T-helper 17 cell (primary cell): ENCODE results near the gene KRT36. TPM values are rescaled to one million over a fixed set of nuclear protein-coding genes. Genes with fewer than 3 reads are reported as not detected.

Experiments
- ATAC-seq: fragments of 150-1000 bp; cut with Tn5 transposase; 2 replicates; pipeline ENCODE4 v1.10.0; 2021; ENCODE audit warnings: mild to moderate bottlenecking, moderate library complexity
- DNase-seq, 3 donors: peaks; one replicate each; pipeline versions ENCODE4 v3.0.0 to v3.0.0-alpha.2; 2020 to 2021
- H3K9me3 ChIP-seq: one replicate; pipeline ENCODE4 v1.7.0; 2013; ENCODE audit warnings: low read length, mild to moderate bottlenecking; ENCODE audit not compliant: control insufficient read depth, poor library complexity, severe bottlenecking
- H3K27ac Mint-ChIP-seq: one replicate; pipeline ENCODE4 v1.8.0; 2022; ENCODE audit warnings: mild to moderate bottlenecking, moderate library complexity, mixed read lengths
- H3K27me3 Mint-ChIP-seq: one replicate; pipeline ENCODE4 v1.8.0; 2022; ENCODE audit warnings: mixed read lengths
- H3K36me3 Mint-ChIP-seq: one replicate; pipeline ENCODE4 v1.8.0; 2022; ENCODE audit warnings: low read depth, mixed read lengths
- H3K4me1 Mint-ChIP-seq: one replicate; pipeline ENCODE4 v1.8.0; 2022; ENCODE audit warnings: mild to moderate bottlenecking, mixed read lengths
- H3K4me3 Mint-ChIP-seq: one replicate; pipeline ENCODE4 v1.8.0; 2022; ENCODE audit warnings: mild to moderate bottlenecking, moderate library complexity, mixed read lengths
- total RNA-seq, 4 donors: library from RNA in 2 of 4; stranded (reverse) in 2 of 4; gene quantifications; one replicate each; pipeline ENCODE4 v1.2.3 and lab custom pipeline; 2022 to 2026

Gene KRT36
- total RNA-seq (not detected), total RNA-seq (lab: John Stamatoyannopoulos, UW) (0 reads per million in 2 donors)

DNA sequence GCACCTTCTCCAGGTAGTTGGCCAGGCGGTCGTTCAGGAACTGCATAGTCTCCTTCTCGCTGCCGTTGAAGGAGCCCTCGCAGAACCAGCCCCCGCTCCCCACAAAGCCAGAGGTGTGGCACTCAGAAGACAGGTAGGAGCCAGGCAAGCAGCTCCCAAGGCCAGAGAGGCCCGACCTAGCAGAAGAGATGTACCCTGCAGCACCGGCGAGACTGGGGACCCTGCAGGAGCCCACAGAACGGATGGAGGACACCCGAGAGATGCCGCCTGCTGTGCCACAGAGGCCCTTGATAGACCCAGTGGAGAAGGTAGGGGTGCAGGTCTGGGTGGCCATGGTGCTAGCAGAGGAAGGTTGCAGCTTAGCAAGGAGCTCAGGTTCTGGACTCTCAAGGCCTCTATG lies at the start of gene KRT36:
Gene KRT36 (minus strand): TSS at position 380 of the 400 bp plus-strand sequence. CDS start 46 bp downstream, at position 334.
- DNase-seq (no peak), ATAC-seq (no peak)
- Mint-ChIP-seq H3K4me1 (peaks cover 20% of the 10 kb centered on the region), H3K27me3 (peaks cover 9% of the 10 kb centered on the region), H3K27ac (peak within 1 kb of the TSS; percentile 59), H3K4me3 (peak within 1 kb of the TSS; percentile 41), H3K36me3 (no peaks in the 10 kb centered on the region)
- H3K9me3 ChIP-seq: no peaks in the 10 kb centered on the region

DNA sequence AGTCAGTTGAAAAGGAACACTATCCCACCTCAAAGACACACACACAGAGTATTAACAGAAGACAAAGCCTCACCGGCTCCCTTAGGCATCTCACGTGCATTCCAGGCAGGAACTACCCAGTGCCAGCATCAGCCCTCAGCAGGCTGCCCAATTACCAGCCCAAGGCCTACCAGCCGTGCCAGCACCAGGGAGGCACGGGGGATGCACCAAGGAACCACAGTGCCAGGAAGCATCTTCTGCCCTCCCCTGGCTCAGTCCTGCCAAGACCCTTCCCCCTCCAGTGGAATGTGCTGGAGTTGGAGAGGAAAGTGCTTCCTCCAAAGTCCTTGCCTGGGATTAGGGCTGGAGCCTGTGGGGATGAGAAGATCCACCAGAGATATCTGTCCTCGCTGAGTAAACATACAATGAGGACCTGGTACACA lies 49.4 kb upstream of the KRT36 start:
- Mint-ChIP-seq H3K4me3 (no peak overlapping the region), H3K27ac (no peak overlapping the region), H3K27me3 (peaks cover 33% of the 10 kb centered on the region), H3K4me1 (peaks cover 4% of the 10 kb centered on the region), H3K36me3 (no peaks in the 10 kb centered on the region)
- ATAC-seq (no peak), DNase-seq (no peak)
- no peaks in the 10 kb centered on the region for H3K9me3 ChIP-seq

DNA sequence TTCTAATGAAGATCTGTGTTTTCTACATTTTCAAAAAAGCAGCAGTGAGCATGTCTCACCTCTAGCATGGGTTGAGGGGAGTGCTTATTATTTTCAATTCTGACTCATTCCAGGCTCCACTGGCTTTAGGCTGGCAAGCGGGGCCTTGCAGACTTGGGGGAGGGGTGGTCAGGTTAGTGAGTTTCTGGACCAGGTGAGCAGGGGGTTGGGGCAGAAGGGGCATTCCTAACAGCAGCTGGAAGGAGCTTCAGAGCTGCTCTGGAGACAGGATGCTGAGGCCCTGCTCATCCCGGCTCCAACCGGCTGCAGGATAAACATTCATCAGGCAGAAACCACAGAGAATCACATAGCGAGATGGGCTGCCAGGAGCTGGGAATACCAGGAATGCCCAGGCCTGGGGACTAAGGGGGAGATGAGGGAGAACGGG lies 48.9 kb upstream of the KRT36 start:
- DNase-seq (no peak), ATAC-seq (no peak)
- H3K27ac Mint-ChIP-seq: no peak overlapping the region
- H3K27me3 Mint-ChIP-seq: peaks cover 33% of the 10 kb centered on the region
- H3K9me3 ChIP-seq: no peaks in the 10 kb centered on the region
- H3K4me1 Mint-ChIP-seq: peaks cover 4% of the 10 kb centered on the region
- H3K36me3 Mint-ChIP-seq: no peaks in the 10 kb centered on the region
- no peak overlapping the region for H3K4me3 Mint-ChIP-seq

DNA sequence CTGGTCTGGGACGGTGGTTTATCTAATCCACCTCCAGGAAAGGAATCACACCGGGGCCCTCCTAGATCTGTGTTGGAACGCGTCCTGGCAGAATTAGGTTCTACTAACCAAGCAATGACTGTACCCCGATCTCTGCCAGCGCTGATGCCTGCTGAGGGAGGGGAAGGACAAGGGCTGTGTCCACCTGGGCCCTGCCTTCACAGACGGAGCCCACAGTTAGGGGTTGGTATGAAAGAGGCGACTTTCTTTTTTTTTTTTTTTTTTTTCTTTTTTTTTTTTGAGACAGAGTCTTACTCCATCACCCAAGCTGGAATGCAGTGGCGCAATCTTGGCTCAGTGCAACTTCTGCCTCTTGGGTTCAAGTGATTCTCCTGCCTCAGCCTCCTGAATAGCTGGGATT lies 48.3 kb upstream of the KRT36 start:
- no peak overlapping the region for H3K27ac Mint-ChIP-seq
- H3K27me3 Mint-ChIP-seq: peaks cover 34% of the 10 kb centered on the region
- no peak for DNase-seq
- H3K36me3 Mint-ChIP-seq: no peaks in the 10 kb centered on the region
- ATAC-seq: no peak
- no peaks in the 10 kb centered on the region for H3K9me3 ChIP-seq
- no peak overlapping the region for H3K4me3 Mint-ChIP-seq
- peaks cover 4% of the 10 kb centered on the region for H3K4me1 Mint-ChIP-seq

DNA sequence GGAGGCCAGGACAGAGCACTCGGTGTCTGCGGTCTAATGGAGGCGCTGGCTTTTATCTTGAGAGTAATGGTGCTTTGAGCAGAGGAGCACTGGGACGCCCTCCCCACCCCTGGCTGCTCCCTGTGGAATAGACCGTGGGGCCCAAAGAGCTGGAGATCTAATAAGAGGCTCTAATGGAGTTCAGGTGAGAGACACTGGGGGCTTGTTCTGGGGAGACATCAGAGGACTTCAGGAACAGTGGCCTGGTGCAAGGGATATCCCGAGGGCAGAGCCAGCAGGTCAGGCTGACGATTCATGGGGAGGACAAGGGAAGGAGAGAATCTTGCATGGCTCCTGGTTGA lies 47.9 kb upstream of the KRT36 start:
- peaks cover 38% of the 10 kb centered on the region for H3K27me3 Mint-ChIP-seq
- H3K36me3 Mint-ChIP-seq: no peaks in the 10 kb centered on the region
- peaks cover 4% of the 10 kb centered on the region for H3K4me1 Mint-ChIP-seq
- no peak for DNase-seq
- no peak overlapping the region for H3K27ac Mint-ChIP-seq
- peaks cover under 1% of the 10 kb centered on the region for H3K9me3 ChIP-seq
- no peak for ATAC-seq
- no peak overlapping the region for H3K4me3 Mint-ChIP-seq

DNA sequence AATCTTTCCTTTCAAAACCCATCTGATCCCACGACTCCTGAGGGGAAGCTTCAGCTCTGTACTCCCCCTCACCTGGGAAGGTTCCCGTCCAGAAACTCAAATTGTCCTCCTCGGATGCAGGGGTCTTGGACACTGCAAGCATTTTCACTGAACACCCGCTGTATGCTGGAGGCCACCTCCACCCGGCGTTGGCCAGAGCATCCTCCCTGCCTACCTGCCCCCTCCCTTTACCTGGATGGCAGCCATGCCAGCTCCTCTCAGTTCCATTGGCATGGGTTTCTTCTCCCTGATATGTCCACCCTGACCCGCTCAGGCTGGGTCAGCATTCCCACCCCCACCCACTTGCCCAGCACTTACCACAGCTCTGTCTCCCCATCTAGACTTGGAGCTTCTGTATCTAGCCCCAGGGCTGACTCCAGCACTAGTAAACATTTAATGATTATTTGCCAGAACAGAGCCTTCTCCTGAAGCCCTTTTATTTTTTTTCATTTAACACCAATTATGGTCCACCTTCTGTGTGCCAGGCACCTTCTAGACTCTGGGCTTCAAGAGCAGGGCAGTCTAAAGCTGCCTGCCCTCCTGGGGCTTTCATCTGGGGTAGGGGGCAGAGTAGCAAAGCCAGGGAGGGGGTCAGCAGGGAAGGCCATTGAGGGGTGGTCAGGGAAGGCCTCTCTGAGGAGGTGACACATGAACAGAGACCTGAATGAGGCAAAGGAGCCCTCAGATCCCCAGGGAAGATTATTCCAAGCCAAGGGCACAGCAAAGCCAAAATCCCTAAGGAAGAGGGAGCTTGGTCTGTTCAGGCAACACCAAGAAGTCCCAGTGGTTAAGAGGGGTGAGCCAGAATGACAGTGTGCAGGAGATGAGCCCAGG lies 47.3 kb upstream of the KRT36 start:
- H3K27ac Mint-ChIP-seq: no peak overlapping the region
- H3K36me3 Mint-ChIP-seq: no peaks in the 10 kb centered on the region

DNA sequence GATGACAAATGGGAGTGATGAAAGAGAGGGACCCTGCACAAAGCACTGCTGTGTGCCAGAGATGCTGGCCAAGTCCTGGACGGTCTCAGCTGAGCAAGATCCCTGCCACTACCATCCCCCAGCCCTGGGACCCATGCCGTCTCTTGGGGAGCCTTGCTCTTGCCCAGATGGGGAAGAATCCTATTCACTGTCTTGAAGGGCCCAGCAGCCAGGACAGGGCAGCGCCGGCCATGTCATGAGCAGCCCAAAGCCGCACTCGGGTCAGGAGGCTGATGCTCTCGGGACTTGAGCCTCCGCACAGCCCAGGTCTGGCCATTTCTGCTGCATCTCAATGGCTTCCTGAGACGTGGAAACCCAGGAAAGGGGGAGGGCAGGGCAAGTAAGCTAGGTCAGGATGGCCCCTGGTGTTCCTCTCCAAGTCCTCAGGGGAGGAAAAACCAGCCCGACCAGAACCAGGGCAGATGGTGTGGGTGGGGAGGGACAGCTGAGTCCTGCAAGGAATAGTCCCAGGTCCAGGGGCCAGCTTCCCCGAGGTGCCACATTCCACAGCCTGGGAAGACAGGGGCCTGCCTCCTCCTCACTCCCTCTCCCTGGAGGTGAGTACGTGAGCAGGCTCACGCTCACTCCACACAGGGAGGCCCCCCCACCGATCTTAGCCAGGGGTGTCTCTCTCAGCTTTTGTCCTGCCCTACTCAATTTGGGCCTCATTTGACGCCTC lies 46.2 kb upstream of the KRT36 start:
- Mint-ChIP-seq H3K27ac (no peak overlapping the region), H3K4me1 (peaks cover 4% of the 10 kb centered on the region), H3K27me3 (peaks cover 54% of the 10 kb centered on the region), H3K36me3 (no peaks in the 10 kb centered on the region), H3K4me3 (no peak overlapping the region)
- H3K9me3 ChIP-seq: peaks cover 3% of the 10 kb centered on the region
- ATAC-seq (no peak), DNase-seq (no peak)

More for the DNA sequence above, 47.3 kb upstream of the KRT36 start:
- peaks cover 3% of the 10 kb centered on the region for H3K9me3 ChIP-seq
- Mint-ChIP-seq H3K27me3 (peaks cover 44% of the 10 kb centered on the region), H3K4me3 (no peak overlapping the region), H3K4me1 (peaks cover 4% of the 10 kb centered on the region)
- ATAC-seq (no peak), DNase-seq (no peak)

DNA sequence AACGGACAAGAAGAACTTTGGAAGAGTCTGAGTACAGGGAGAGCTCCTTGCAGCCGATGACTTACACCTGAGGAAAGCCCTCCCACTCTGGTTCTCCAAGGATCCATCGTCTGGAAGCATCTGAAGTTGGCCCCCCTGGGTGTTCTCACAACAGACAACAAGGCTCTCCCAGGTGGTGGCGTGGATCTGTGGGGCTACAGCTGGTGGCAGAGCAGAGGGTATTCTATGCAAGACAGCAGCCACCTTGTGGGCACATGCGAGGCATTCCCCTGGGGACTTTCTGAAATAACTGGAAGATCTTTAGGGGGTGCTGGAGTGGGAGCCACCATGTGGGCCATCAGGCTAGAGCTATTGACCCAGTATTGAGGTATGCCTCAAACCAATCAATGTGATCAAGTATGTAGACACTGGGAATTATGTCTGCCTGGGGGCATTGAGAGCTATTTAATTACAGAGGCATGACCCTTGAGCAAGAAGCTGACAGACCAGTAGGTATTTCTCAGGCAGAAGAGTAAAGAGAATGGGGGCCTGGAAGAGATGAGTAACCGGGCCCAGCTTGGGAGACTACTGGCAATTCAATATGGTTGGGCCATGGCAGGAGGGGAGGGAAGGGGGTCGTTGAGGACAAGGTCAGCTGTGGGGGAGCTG lies 45.3 kb upstream of the KRT36 start:
- Mint-ChIP-seq H3K27ac (no peak overlapping the region), H3K4me3 (no peak overlapping the region), H3K27me3 (peaks cover 63% of the 10 kb centered on the region), H3K4me1 (peaks cover 4% of the 10 kb centered on the region), H3K36me3 (no peaks in the 10 kb centered on the region)
- peaks cover 3% of the 10 kb centered on the region for H3K9me3 ChIP-seq
- ATAC-seq (no peak), DNase-seq (no peak)

DNA sequence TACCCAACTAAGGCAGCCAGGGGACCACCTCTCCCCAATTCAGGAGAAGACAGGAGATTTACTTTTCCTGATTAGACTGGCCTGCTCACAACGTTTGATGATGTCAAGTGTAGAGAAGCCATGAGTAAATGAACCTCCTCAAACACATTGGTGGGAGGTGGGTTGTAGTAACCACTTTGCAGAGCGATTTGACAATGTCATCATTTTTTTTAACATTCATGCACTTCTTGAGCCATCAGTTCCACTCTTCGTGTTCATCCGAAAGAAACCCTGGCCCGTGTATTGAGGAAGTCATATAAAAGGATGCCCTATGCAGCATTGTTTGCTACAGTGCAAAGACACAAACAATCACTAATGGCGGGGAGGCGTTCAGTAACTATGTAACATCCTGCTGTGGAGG lies 43.9 kb upstream of the KRT36 start:
- Mint-ChIP-seq H3K4me1 (peaks cover 7% of the 10 kb centered on the region), H3K27me3 (peaks cover 74% of the 10 kb centered on the region), H3K4me3 (no peak overlapping the region), H3K27ac (no peak overlapping the region), H3K36me3 (no peaks in the 10 kb centered on the region)
- H3K9me3 ChIP-seq: peaks cover 3% of the 10 kb centered on the region
- no peak for ATAC-seq
- DNase-seq: no peak

DNA sequence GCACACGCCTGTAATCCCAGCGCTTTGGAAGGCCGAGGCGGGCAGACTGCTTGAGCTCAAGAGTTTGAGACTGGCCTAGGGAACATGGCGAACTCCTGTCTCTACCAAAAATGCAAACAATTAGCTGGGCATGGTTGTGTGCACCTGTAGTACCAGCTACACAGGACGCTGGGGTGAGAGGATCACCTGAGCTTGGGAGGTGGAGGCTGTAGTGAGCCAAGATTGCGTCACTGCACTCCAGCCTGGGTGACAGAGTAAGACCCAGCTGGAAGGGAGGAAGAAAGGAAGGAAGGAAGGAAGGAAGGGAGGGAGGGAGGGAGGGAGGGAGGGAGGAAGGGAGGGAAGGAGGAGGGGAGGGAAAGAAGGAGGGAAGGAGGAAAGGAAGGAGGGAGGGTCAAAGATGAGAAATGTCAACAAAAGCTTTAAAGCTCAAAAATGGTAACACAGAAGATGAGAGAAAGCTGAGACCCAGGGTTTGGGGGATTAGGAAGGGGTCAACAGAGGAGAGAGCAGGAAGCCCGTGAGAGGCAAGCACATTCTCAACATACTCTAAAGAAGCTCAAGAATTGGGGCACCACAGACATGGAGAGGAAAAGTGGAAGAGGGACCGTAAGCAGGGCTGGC lies 43.3 kb upstream of the KRT36 start:
- Mint-ChIP-seq H3K27ac (no peak overlapping the region), H3K27me3 (peaks cover 76% of the 10 kb centered on the region), H3K4me1 (peaks cover 7% of the 10 kb centered on the region), H3K36me3 (peaks cover 2% of the 10 kb centered on the region), H3K4me3 (no peak overlapping the region)
- no peak for DNase-seq
- no peak for ATAC-seq
- peaks cover 3% of the 10 kb centered on the region for H3K9me3 ChIP-seq

DNA sequence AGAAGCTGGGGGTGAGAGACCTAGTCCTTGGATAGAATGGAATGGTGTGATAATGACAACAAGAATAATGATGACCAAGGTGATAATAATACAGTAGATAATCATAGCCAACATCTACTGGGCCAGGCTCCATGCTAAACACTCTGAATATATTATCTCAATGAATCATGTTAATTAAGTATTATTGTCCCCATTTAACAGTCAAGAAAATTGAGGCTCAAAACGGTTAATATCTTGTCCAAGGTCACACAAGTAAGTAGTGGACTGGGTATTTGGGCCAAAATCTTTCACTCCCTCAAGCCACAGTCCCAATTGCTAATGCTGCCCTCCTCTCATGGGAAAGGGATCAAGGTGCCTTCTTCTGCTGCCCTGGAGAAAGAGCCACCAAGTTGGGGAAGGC lies 42.3 kb upstream of the KRT36 start:
- ATAC-seq (no peak), DNase-seq (no peak)
- Mint-ChIP-seq H3K27me3 (peaks cover 74% of the 10 kb centered on the region), H3K36me3 (peaks cover 2% of the 10 kb centered on the region), H3K4me1 (peaks cover 8% of the 10 kb centered on the region), H3K4me3 (no peak overlapping the region), H3K27ac (no peak overlapping the region)
- peaks cover 3% of the 10 kb centered on the region for H3K9me3 ChIP-seq

DNA sequence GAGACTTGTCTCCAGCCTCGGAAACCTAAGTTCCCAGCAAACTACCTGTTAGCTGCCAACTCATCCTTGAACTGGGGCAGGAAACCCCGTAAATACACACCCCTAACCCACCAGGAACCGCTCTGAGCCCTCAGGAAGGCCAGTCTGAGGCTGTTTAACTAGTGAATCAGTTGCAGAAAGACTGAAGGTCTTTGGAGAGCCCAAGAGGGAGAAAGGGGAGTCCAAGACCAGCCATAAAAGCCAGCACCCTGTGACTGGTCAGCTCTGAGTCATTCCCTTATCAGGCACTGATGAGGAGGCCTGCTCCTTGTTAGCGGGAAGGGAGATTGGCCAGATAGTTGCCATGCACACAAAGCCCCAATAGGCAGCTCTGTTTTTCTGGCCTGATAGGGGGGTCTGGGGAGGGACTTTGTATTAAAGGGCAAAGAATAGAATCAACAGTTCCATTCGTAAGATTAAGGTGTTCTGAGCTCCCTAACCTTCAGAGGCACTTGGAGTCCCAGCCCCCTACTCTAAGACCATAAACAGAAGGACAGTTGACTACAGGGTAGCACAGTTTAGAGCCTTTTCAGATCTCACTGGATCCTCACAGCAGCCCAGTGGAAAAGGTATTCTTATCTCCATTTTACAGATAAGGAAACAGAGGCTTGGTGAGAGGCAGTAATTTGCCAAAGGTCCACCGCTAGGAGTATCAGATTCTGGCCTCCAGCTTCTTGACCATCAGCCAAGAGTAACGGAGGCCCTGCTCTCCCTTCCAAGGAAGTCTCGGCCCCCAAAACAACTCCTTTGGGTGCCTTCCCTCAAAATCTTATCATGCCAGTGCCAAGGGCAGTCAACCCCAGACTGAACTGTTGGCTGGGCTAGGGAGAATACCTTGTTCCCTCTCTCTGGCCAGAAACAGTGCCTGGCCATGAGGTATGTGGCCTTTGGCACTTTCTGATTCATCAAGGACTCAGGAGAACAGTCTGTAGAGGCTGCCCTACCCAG lies 40.6 kb upstream of the KRT36 start:
- DNase-seq (no peak), ATAC-seq (no peak)
- H3K27me3 Mint-ChIP-seq: peaks cover 74% of the 10 kb centered on the region
- no peak overlapping the region for H3K4me3 Mint-ChIP-seq
- H3K27ac Mint-ChIP-seq: no peak overlapping the region
- peaks cover 9% of the 10 kb centered on the region for H3K4me1 Mint-ChIP-seq
- peaks cover 3% of the 10 kb centered on the region for H3K9me3 ChIP-seq
- peaks cover 2% of the 10 kb centered on the region for H3K36me3 Mint-ChIP-seq
